CD4-positive, alpha-beta T cell (primary cell): ENCODE measurements around the gene WDR88. TPM values are rescaled to one million over a fixed set of nuclear protein-coding genes. Genes with fewer than 3 reads are reported as not detected.

Experiments used
- ATAC-seq: fragments of 200-7000 bp; cut with Tn5 transposase; one replicate; pipeline ENCODE4 v1.10.0; 2022; ENCODE audit warnings: mild to moderate bottlenecking; ENCODE audit not compliant: poor library complexity
- CTCF ChIA-PET: fragments of 350-600 bp; sonication (Branson Sonifier 250); formaldehyde crosslinking; loops from one replicate; lab custom pipeline; 2021; ENCODE audit warnings: antibody characterized with exemption, inconsistent platforms; lab: Charles Lee
- POLR2A ChIA-PET: fragments of 350-600 bp; sonication (Branson Sonifier 250); formaldehyde crosslinking; loops from one replicate; lab custom pipeline; 2021; ENCODE audit warnings: antibody characterized with exemption, inconsistent platforms; lab: Charles Lee
- DNase-seq, 14 experiments: peaks; one replicate each; pipeline ENCODE4 v3.0.0-alpha.2; 2013 to 2020; ENCODE audit warnings: mixed read lengths in 2 of 14
- H3K27ac ChIP-seq, 2 donors: one replicate each; pipeline versions ENCODE4 v1.5.1 to v1.7.0; 2013; ENCODE audit warnings: low read length in 2 of 2, low read depth in 1 of 2, mild to moderate bottlenecking in 1 of 2
- H3K27me3 ChIP-seq, 2 experiments: 1 replicate in 1 of 2; 2 replicates in 1 of 2; pipeline versions ENCODE4 v1.6.1 to v1.7.0; 2013; ENCODE audit warnings: low read length in 2 of 2, control low read depth in 1 of 2, mild to moderate bottlenecking in 1 of 2, moderate library complexity in 1 of 2; ENCODE audit not compliant: insufficient read depth in 2 of 2, control insufficient read depth in 1 of 2
- H3K36me3 ChIP-seq: one replicate; pipeline ENCODE4 v1.6.1; 2013; ENCODE audit warnings: low read length, control low read depth; ENCODE audit not compliant: insufficient read depth
- H3K4me1 ChIP-seq: one replicate; pipeline ENCODE4 v1.6.1; 2013; ENCODE audit warnings: low read length, control low read depth; ENCODE audit not compliant: insufficient read depth
- H3K4me3 ChIP-seq: one replicate; pipeline ENCODE4 v1.5.1; 2013; ENCODE audit warnings: mild to moderate bottlenecking, low read length, moderate library complexity
- H3K9me3 ChIP-seq, 2 experiments: 1 replicate in 1 of 2; 2 replicates in 1 of 2; pipeline versions ENCODE4 v1.6.1 to v1.7.0; 2013; ENCODE audit warnings: low read length in 2 of 2, mild to moderate bottlenecking in 2 of 2, control low read depth in 1 of 2, moderate library complexity in 1 of 2; ENCODE audit not compliant: control insufficient read depth in 1 of 2, insufficient read depth in 1 of 2
- H3K27ac Mint-ChIP-seq: one replicate; pipeline ENCODE4 v1.8.0; 2020; ENCODE audit warnings: mixed read lengths
- H3K27me3 Mint-ChIP-seq: one replicate; pipeline ENCODE4 v1.8.0; 2021; ENCODE audit warnings: mixed read lengths
- H3K36me3 Mint-ChIP-seq: one replicate; pipeline ENCODE4 v1.8.0; 2021; ENCODE audit warnings: low read depth, mixed read lengths
- H3K4me1 Mint-ChIP-seq: one replicate; pipeline ENCODE4 v1.8.0; 2021; ENCODE audit warnings: low read depth, mixed read lengths
- H3K4me3 Mint-ChIP-seq: one replicate; pipeline ENCODE4 v1.8.0; 2020; ENCODE audit warnings: mild to moderate bottlenecking, mixed read lengths
- H3K9me3 Mint-ChIP-seq: one replicate; pipeline ENCODE4 v1.8.0; 2020; ENCODE audit warnings: mixed read lengths
- intact Hi-C, 2 experiments: fragments of 100-400 bp; cut with DNase I in 1 of 2; cut with micrococcal nuclease in 1 of 2; formaldehyde crosslinking; loops; one replicate each; pipeline versions ENCODE4 v1.15.1 to v1.9.0; 2023 to 2025; cut with DNase I, micrococcal nuclease
- total RNA-seq, 174 experiments: library from RNA in 2 of 174; stranded (reverse) in 2 of 174; gene quantifications; one replicate each; pipeline ENCODE4 v1.2.3 and lab custom pipeline; 2021 to 2026
- TF ChIP-seq, protein P1 (sequence below): fragments of 200-600 bp; IDR thresholded peaks from one replicate; pipeline ENCODE4 v1.8.0; 2022; ENCODE audit warnings: antibody characterized with exemption, mild to moderate bottlenecking

The WDR88 gene
- total RNA-seq, 2 experiments from 2014 or later: not detected

DNA sequence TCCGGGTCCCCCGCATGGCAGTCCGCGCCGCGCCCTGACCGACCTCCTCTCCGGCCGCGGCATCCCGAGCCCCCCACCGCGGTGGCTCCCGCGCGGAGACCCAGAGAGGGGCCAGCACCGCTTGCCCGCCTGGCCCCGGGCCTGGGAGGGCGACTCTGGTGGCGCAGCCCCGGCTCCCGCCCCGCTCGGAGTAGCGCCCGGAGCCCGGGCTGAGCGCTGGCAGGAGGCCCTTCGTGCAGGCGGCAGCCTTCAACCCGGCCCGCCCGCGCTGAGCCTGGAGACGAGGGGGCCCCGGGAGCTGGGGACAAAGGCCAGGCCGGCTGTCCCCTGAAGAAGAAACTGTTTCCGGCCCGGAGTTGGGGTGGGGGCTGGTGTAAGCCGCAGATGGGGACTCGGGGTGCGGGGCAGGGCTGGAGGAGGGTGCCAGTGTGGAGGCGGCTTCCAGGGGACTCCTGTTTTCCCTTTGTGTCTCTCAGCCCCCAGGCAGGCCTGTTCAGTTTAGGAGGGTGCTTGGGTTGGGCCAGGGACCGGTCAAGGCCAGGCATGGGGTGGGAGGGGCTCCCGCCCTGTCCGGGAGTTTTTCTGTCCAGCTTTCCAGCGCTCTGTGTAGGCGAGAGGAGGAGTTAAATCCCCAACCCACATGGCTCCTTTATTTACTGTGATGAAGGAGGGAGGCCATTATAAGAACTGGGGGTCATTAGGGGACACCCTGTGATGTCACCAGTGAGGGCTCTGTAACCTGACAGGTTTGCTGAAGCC lies 63.2 kb downstream of the WDR88 start:
- Histone ChIP-seq H3K27me3 (peaks cover 22 to 37% of the 10 kb centered on the region in 2 experiments), H3K4me3 (no peak overlapping the region), H3K4me1 (peaks cover 6% of the 10 kb centered on the region), H3K36me3 (no peaks in the 10 kb centered on the region), H3K27ac (no peak overlapping the region), H3K9me3 (no peaks in the 10 kb centered on the region)
- TF ChIP-seq, protein P1, sequence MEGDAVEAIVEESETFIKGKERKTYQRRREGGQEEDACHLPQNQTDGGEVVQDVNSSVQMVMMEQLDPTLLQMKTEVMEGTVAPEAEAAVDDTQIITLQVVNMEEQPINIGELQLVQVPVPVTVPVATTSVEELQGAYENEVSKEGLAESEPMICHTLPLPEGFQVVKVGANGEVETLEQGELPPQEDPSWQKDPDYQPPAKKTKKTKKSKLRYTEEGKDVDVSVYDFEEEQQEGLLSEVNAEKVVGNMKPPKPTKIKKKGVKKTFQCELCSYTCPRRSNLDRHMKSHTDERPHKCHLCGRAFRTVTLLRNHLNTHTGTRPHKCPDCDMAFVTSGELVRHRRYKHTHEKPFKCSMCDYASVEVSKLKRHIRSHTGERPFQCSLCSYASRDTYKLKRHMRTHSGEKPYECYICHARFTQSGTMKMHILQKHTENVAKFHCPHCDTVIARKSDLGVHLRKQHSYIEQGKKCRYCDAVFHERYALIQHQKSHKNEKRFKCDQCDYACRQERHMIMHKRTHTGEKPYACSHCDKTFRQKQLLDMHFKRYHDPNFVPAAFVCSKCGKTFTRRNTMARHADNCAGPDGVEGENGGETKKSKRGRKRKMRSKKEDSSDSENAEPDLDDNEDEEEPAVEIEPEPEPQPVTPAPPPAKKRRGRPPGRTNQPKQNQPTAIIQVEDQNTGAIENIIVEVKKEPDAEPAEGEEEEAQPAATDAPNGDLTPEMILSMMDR: no peak
- intact Hi-C loops: no loop called here
- no peak for ATAC-seq
- Mint-ChIP-seq H3K27ac (no peak overlapping the region), H3K27me3 (peaks cover 52% of the 10 kb centered on the region), H3K9me3 (no peaks in the 10 kb centered on the region), H3K36me3 (no peaks in the 10 kb centered on the region), H3K4me1 (no peaks in the 10 kb centered on the region), H3K4me3 (peak overlapping the region; percentile 56)
- DNase-seq: no peak
- POLR2A ChIA-PET: no interaction called here
- CTCF ChIA-PET: no interaction called here

DNA sequence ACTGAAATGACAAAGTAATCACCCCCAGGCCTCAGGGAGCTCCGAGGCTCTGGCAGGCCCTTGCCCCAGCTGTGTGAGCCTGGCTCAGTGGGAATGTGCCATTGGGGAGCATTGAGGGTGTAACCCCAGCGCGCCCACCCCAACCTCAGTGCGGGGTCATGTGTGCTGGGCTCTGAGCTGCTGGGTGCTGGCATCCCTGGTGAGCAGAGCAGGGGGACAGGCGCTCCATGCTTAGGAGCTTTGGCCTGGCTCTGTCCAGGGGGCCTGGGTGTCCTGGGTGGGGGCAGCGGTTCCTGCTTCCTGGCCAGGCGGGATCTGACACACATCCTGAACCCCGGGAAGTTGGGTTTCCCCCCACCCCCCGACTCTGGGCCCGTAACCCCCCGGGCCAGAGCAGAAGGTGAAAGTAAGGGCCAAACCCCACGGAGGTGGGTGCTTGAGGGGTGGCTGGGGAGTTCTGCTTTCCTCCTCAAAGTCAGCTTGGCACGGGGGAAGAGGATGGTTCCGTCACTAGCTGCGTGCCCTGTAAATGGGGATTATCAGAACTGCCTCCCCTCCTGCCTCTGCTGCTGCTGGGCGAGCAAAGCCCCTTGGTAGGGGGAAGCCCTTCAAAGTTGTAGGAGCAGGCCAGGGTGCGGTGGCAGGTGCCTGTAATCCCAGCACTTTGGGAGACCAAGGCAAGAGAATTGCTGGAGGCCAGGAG lies 63.9 kb downstream of the WDR88 start:
- ChIA-PET POLR2A (no interaction called here), CTCF (no interaction called here)
- no peak overlapping the region for H3K27ac Mint-ChIP-seq
- peaks cover 46% of the 10 kb centered on the region for H3K27me3 Mint-ChIP-seq
- no peak for ATAC-seq
- H3K27ac ChIP-seq: no peak overlapping the region
- intact Hi-C loops: no loop called here
- H3K36me3 Mint-ChIP-seq: no peaks in the 10 kb centered on the region
- no peaks in the 10 kb centered on the region for H3K4me1 Mint-ChIP-seq
- no peak overlapping the region for H3K4me3 ChIP-seq
- no peaks in the 10 kb centered on the region for H3K36me3 ChIP-seq
- DNase-seq: no peak
- peaks cover 22 to 37% of the 10 kb centered on the region in 2 experiments for H3K27me3 ChIP-seq
- H3K9me3 ChIP-seq: no peaks in the 10 kb centered on the region
- H3K9me3 Mint-ChIP-seq: no peaks in the 10 kb centered on the region
- H3K4me1 ChIP-seq: peaks cover 6% of the 10 kb centered on the region
- TF ChIP-seq, protein P1: no peak
- H3K4me3 Mint-ChIP-seq: no peak overlapping the region

DNA sequence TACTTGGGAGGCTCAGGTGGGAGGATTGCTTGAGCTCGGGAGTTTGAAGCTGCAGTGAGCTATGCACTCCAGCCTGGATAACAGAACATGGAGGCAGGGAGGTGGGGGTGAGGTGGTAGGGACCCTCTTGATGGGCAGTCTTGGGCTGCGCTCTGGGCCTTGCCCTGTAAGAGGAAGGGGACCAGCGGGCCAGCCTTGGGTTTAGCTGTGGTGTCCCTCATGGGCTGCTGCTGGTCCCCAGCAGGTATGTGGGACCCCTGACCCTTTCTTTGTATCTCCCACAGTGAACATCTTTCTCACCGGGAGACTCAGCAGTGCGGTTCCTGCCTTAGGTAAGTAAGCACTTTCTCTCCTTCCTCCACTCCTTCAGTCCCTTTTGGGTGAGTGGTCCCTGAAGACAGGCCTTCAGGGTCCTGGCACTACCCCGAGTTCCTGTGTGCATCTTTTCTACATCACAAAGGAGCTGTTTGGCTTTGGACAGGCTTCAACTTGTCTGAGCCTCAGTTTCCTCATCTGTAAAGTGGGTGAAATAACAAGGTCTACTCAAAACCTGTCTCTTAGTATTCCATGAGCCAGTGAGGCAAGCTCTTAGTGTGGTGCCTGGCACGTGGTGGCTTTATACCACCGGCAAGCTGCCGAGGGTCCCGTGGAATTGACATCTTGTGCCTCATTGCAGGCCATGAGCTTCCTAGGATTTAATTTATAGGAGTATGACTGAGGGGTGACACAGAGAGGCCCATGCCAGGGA lies 64.7 kb downstream of the WDR88 start:
- no peak overlapping the region for H3K27ac ChIP-seq
- ATAC-seq: no peak
- intact Hi-C loops: no loop called here
- Mint-ChIP-seq H3K9me3 (no peaks in the 10 kb centered on the region), H3K36me3 (no peaks in the 10 kb centered on the region), H3K27ac (no peak overlapping the region), H3K27me3 (peaks cover 39% of the 10 kb centered on the region), H3K4me3 (peak overlapping the region; percentile 20), H3K4me1 (no peaks in the 10 kb centered on the region)
- no peak for DNase-seq
- H3K4me3 ChIP-seq: no peak overlapping the region
- ChIA-PET POLR2A (interaction anchor here (1.2 kb wide), 1 partner anchor 36 kb away, joined by 3 read pairs; no protein-coding TSS in a partner anchor), CTCF (no interaction called here)
- TF ChIP-seq, protein P1: no peak
- peaks cover 22 to 36% of the 10 kb centered on the region in 2 experiments for H3K27me3 ChIP-seq
- no peaks in the 10 kb centered on the region for H3K36me3 ChIP-seq
- H3K4me1 ChIP-seq: peaks cover 6% of the 10 kb centered on the region
- no peaks in the 10 kb centered on the region for H3K9me3 ChIP-seq
